GM21737 (cell line): ENCODE results near the gene ECM2.
"Not testable (repeated sequence)": the region's sequence is repeated elsewhere in the genome, so short reads cannot be mapped to it uniquely, and the experiment has no call there.

Source experiments
- ATAC-seq: cut with Tn5 transposase; IDR thresholded peaks from one replicate; pipeline ENCODE4 v1.9.1; 2021; ENCODE audit warnings: mild to moderate bottlenecking, moderate library complexity; ENCODE audit not compliant: unreplicated experiment

ECM2 gene

DNA sequence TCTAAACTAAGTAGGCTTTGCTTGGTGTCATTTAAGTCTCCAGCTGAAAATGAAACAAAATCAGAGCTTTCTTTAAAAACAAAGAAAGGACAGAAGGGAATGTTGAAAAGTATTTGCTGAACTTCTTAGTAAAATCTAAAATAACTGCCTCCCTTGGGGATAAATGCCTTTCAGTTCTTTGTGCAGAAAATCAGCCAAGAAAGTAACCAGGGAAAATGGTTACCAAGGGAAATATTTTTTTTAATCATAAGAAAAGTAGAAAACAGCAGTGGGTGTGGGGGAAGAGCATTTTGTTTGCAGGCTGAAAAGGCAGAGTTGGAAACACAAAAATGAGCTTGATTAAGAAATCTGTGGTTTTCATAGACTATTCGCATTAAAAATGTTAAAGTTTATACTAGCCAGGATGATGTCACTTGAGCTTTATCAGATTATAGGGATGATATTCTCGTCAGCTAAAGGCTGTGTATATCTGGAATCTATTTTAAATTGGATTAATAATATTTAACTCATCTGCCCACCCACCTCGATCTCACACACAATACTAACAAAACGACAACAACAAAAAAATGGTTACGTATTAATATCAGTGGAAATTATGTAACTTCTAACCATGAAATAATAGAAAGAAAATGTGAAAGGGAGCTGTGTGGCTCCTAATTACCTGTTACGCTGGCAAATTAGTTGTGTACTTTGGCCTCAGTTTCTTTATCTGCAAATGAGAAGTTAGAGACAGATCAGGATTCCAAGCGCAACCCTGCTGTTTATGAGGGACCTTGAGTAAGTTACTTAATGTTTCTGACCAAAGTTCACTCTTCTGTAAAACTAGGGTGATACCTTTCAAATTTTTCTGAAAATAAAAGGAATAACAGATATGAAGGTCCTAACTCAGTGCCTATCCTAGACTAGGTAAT, at the start of gene ECM2:
ECM2 (minus strand) TSS at position 51 of the 911 bp plus-strand sequence. CDS start 13,124 bp downstream, outside the sequence.
- ATAC-seq, result no peak

DNA sequence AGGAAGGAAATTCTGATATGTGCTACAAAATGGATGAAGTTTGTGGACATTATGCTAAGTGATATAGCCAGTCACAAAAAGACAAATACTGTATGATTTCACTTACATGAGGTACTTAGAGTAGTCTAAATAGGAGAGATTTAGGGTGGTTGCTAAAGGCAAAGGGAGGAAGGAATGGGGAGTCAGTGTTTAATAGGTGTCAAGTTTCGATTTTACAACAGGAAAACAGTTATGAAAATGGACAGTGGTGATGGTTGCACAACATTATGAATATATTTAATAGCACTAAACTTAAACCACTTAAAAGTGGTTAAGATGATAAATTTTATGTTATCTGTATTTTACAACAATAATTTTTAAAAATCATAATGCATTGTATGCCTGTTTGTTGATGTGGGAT, 40.4 kb upstream of the ECM2 start:
- no peak for ATAC-seq

DNA sequence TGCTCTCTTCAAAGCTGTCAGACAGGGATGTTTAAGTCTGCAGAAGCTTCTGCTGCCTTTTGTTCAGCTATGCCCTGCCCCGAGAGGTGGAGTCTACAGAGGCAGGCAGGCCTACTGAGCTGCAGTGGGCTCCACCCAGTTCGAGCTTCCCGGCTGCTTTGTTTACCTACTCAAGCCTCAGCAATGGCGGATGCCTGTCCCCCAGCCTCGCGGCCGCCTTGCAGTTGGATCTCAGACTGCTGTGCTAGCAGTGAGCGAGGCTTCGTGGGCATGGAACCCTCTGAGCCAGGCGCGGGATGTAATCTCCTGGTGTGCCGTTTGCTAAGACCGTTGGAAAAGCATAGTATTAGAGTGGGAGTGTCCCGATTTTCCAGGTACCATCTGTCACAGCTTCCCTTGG, 37.8 kb upstream of the ECM2 start:
- not testable (repeated sequence) for ATAC-seq

DNA sequence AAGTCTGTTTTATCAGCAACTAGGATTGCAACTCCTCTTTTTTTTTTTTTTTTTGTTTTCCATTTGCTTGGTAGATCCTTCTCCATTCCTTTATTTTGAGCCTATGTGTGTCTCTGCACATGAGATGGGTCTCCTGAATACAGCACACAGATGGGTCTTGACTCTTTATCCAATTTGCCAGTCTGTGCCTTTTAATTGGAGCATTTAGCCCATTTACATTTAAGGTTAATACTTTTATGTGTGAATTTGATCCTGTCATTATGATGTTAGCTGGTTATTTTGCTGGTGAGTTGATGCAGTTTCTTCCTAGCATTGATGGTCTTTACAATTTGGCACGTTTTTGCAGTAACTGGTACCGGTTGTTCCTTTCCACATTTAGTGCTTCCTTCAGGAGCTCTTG, 36.1 kb upstream of the ECM2 start:
- not testable (repeated sequence) for ATAC-seq

- no peak for ATAC-seq
Observed at GRCh38 chr9:92564982-92565381, 29.2 kb upstream of the ECM2 start.

DNA sequence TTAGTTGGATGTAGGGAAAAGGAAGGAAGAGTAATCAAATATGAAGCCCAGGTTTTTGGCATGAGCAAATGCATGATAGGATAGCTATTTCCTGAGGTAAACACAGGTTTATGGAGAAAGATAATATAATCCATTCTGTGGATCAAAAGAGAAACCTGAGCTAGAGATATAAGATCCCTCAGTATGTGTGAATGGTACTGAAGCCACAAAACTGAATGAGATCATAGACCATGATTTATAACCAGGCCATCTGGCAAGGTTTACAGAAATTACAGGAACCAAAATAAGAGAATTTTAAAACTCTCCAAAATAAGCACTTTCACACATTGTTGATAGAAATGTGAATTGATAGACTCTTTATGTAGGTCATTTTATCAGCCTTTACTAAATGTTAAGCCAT, 28.7 kb upstream of the ECM2 start:
- ATAC-seq, result no peak

GRCh38 chr9:92563116-92564100, 27.6 kb upstream of the ECM2 start:
- ATAC-seq, result no peak

GRCh38 chr9:92562461-92562967, 26.7 kb upstream of the ECM2 start:
- no peak for ATAC-seq

- no peak for ATAC-seq
Observed at GRCh38 chr9:92561374-92562330, 25.9 kb upstream of the ECM2 start.

- ATAC-seq, result no peak
Observed at GRCh38 chr9:92558612-92559374, 23.0 kb upstream of the ECM2 start.

DNA sequence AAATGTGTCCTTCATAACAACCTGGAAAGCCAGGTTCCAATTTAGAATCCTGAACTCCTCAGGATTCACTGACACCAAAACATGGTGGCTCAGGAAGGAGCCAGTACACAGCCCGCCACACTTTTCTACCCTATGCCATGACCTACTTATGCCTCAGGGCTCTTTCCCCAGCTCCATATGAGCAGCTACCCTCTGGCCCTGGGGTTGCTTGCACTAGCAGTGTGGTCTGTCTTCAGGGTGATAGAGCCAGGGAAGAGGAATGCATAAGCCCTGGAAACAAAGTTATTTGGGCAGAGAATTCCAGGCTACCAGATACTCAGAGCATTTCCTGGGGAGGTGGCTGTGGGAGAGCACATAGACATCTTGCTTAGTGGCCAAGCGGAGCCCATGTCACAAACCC, 15.0 kb upstream of the ECM2 start:
- no peak for ATAC-seq

DNA sequence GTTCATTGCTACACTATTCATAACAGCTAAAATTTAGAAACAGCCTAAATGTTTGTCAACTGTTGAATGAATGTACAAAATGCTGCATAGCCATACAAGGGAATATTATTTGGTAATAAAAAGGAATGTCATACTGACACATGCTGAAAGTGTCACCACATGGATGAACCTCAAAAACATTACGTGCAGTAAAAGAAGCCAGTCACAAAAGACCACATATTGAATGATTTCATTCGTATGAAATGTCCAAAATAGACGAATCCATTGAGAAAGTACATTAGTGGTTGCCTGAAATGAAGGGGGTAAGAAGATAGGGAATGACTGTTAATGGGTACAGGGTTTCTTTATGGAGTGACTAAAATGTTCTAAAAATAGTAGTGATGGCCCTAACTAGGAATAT, 11.6 kb upstream of the ECM2 start:
- no peak for ATAC-seq

- ATAC-seq, result no peak
Observed at GRCh38 chr9:92545002-92545510, 9.3 kb upstream of the ECM2 start.

- ATAC-seq, result no peak
Observed at GRCh38 chr9:92543972-92544371, 8.2 kb upstream of the ECM2 start.

DNA sequence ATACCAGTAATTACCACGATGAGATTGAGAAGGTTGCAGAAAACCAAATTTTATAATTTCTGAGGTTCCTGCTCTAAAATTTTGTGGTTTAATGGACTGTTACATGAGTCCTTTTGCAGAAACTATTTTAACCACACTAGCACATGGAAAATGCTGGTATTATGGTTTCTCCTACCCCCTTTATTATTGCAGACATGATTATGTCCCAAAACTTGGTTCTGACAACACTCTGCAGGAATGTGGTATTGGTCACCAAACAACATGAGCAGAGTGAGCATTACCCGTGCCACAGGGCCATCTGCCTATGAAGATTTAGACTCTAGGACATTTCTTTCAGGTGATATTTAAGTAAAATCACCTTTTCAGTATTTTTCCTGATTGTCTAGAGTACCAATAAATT, 2.8 kb upstream of the ECM2 start:
- ATAC-seq, result no peak

- no peak for ATAC-seq
Observed at GRCh38 chr9:92534674-92535073, 1.1 kb downstream of the ECM2 start.

GRCh38 chr9:92534204-92534603, 1.6 kb downstream of the ECM2 start:
- no peak for ATAC-seq

DNA sequence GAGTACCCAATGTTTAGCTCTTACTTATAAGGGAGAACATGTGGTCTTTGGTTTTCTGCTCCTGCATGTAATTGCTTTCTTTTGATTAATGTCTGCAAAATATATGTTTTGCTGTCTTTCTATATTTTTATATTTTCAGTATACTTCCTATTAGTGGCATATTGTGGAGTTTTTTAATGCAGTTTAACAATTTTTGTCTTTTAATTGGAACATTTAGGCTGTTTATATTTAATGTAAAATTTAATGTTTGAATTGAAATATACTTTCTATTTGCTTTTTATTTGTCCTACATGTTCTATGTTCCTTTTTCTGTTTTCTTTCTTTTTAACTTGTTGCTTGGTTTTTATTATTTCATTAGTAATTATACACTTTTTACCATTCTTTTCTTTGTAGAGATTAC, 4.9 kb downstream of the ECM2 start:
- ATAC-seq, result no peak

- ATAC-seq, result no peak
Observed at GRCh38 chr9:92529124-92529523, 6.7 kb downstream of the ECM2 start.
